NCI-H226 (cell line): ENCODE data around the gene SYK.
"Not testable (repeated sequence)": the region's sequence is repeated elsewhere in the genome, so short reads cannot be mapped to it uniquely, and the experiment has no call there.

ENCODE experiments used
- DNase-seq: peaks from one replicate; pipeline ENCODE4 v3.0.0-alpha.2; 2015

Gene SYK

GRCh38 chr9:90882991-90883600, 81.5 kb downstream of the SYK start:
- DNase-seq = no peak

DNA sequence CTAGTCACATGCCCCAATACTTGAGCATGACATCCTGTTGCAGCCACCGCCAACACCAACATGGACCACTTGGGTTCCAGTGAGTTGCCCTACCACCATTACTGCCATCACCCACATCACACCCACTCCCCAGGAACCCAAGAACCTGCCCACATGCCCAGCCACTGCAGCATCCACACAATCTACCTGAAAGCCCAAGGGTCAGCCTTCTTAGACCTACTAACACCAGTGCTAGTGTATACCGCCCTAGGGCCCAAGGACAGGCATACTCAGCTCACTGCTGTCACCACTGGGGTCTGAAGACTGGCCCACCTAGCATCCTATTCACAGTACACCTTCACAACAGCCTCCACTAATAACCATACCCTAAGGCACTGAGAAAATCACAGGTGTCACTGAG, 82.0 kb downstream of the SYK start:
- no peak for DNase-seq

GRCh38 chr9:90884178-90884577, 82.6 kb downstream of the SYK start:
- DNase-seq = no peak

GRCh38 chr9:90886868-90887267, 85.2 kb downstream of the SYK start:
- DNase-seq = not testable (repeated sequence)

GRCh38 chr9:90888941-90889340, 87.3 kb downstream of the SYK start:
- DNase-seq = no peak

DNA sequence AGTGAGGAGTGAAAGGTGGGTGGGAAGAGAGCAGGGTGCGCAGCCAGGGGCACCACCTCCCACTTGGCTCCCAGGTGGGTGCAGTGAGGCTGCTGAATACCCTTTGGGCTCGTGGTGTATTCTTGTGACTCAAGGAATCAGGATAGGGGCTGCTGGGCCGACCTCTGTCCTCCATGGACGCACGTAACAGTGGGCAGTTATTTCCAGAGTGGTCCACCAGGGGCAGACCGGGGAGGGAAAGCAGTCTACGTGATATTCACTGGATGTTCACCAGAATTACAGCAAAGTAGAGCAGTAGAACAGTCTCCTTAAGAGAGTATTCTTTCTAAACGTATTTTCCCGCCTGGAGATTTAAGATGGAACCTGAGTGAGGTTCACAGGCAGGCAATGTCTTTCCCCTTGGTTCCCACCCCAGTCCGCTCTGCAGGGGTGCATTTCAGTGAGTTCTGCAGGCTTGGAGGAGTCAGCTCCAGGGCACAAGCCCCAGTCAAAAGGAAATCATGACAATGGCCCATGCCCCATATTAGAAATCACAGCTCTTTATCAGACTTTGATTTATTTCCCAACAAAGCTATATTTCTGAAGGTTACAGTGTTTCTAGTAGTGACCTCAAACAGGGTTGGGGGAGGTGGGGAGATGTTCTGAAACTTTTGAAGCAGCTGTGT, 88.7 kb downstream of the SYK start:
- no peak for DNase-seq

DNA sequence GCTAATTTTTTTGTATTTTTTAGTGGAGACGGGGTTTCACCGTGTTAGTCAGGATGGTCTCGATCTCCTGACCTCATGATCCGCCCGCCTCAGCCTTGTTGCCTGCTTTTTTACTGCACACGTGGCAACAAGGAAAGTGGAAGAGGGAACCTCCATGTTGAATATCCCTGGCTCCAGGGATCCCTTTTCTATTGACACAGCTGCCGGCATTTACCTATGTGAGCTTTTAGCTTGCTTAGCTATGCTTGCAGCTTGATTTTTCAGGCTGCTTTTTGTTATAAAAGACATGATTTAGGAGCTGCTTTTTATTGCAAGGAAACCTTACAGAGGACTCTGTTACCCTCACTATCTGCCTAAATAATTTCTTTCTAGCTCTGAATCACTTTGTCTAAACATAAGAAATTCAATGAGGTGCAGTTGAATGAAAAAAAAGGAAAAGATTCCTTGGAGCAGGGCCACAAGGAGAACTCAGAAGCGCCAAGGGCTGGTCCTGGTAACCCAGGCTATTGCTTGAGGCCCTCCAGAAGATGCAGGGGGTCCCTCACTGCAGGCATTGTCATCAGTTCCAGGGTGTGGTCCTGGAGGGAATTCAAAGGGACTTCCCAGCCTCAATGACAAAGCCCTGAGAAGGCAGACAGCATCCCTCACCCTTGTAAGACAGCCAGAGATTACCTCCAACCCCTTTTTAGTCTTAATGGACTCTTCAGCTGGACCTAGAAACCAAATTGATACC, 89.9 kb downstream of the SYK start:
- no peak for DNase-seq

GRCh38 chr9:90892918-90893317, 91.3 kb downstream of the SYK start:
- no peak for DNase-seq

- no peak for DNase-seq
Measured at GRCh38 chr9:90893706-90894105, 92.1 kb downstream of the SYK start.

DNA sequence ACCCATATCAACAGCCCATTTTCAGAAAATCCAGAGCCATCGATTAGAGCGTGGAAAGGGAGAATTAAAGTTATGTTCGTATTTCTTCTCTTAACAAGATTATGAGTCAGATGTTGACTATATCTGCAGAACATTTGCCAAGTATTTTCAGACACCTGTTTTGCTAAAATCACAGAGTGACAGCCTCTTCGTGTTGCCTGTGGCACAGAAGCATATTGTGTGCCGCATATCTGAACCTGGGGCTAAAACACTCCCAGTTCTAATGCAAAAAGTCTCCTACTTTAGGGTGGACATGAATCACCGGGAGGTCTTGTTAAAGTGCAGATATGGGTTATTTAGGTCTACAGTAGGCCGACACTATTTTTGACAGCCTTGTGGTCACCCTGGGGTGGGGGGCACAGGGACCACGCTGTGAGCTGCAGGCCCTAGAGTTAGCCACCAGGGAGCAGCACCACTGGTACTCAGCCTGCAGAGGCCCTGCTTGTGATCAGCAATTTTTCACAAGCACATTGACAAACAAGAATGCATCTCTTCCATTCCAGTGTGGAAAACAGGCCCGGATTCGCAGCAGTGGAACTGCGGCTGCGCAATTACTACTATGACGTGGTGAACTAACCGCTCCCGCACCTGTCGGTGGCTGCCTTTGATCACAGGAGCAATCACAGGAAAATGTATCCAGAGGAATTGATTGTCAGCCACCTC, 93.5 kb downstream of the SYK start:
- DNase-seq = no peak

DNA sequence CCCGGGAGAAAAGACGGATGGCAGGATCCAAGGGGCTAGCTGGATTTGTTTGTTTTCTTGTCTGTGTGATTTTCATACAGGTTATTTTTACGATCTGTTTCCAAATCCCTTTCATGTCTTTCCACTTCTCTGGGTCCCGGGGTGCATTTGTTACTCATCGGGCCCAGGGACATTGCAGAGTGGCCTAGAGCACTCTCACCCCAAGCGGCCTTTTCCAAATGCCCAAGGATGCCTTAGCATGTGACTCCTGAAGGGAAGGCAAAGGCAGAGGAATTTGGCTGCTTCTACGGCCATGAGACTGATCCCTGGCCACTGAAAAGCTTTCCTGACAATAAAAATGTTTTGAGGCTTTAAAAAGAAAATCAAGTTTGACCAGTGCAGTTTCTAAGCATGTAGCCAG, 94.2 kb downstream of the SYK start:
- DNase-seq = no peak

DNA sequence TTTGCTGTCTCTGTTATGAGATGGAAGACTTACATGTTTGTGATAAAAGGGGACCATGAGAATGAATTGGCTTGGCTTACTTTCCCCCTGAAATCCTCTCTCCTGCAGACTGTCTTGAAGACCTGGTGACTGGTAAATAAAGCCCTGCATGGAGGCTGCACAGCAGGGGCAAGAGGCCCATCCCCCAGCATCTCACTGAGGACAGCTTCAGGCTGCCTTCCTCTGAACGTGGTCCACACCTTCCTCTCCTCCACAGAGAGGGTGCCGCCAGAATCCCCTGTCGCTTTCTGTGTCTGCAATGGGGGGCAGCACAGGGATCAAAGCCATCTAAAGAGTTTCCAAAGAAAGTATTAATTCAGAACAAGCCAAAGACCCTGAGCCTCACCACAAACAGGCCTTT, 94.6 kb downstream of the SYK start:
- DNase-seq = no peak

- DNase-seq = no peak
Measured at GRCh38 chr9:90898228-90898627, 96.6 kb downstream of the SYK start.

DNA sequence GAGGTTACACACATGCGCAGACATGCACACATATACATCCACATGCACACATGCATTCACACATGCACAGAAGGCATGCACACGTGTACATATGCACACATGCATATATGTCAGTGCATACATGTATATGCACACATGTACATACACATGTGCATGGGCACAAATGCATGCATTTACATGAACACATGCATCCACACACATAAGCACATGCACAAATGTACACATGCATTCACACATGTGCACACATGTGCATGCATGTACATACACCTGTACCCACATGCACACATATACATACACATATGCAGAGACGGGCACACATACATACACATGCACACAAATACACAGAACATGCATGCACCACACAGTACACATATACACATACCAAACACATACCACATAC, 97.7 kb downstream of the SYK start:
- no peak for DNase-seq

- DNase-seq = no peak
Measured at GRCh38 chr9:90900130-90900529, 98.5 kb downstream of the SYK start.

- no peak for DNase-seq
Measured at GRCh38 chr9:90901933-90902332, 100.3 kb downstream of the SYK start.

GRCh38 chr9:90903766-90904424, 102.3 kb downstream of the SYK start:
- no peak for DNase-seq

DNA sequence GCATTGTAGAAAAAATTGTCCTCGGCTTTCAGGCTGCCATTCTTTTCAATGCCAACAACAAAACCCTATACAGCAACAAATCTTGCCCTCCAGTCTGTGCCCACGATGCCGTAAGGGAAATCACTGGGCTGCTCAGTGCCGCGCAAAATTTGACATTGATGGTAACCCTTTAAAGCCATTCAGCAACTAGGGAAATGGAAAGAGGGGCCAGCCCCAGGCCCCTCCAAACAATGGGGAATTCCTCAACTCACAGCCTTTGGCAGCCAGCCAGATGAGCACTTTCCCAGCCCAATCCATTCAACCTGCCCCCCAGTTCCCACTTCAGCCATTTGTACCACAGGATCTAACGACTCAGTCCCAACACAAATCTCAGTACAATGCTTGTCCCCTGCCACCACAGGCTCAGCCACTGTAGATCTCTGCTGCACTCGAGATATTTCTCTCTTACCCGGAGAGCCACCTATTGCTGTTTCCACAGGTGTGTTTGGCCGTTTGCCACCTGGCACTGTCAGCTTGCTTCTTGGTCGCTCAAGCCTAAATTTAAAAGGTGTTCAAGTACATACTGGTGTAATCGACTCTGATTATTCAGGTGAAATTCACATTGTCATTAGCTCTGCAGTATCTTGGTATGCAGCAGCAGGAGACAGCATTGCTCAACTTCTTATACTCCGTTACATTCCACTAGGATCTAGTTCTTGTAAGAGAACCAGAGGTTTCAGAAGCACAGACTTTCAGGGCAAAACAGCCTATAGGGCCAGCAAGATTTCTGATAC, 103.3 kb downstream of the SYK start:
- DNase-seq = no peak

GRCh38 chr9:90905822-90906221, 104.2 kb downstream of the SYK start:
- DNase-seq = no peak

- DNase-seq = no peak
Measured at GRCh38 chr9:90906316-90907055, 104.9 kb downstream of the SYK start.

- DNase-seq = no peak
Measured at GRCh38 chr9:90907056-90907445, 105.4 kb downstream of the SYK start.

- no peak for DNase-seq
Measured at GRCh38 chr9:90907790-90908189, 106.2 kb downstream of the SYK start.
